Neural cell (in vitro differentiated cells): ENCODE measurements around the gene FXYD1. TPM values are rescaled to one million over a fixed set of nuclear protein-coding genes. Genes with fewer than 3 reads are reported as not detected.

Source experiments
- H2AFZ ChIP-seq: fragments of 200-600, 300-800 bp; sonication (generic), shearing (Covaris generic); 2 replicates; pipeline ENCODE4 v1.6.0; 2014; ENCODE audit warnings: low read depth, mild to moderate bottlenecking, antibody characterized with exemption, low read length, moderate library complexity
- H3F3A ChIP-seq: fragments of 200-600 bp; shearing (Covaris generic); 2 replicates; pipeline ENCODE4 v1.6.1; 2016; ENCODE audit warnings: mild to moderate bottlenecking, moderate library complexity, mixed read lengths, antibody characterized with exemption, low read length; ENCODE audit not compliant: insufficient read depth, poor library complexity, severe bottlenecking
- H3K27ac ChIP-seq: fragments of 200-600, 300-800 bp; sonication (generic), shearing (Covaris generic); 2 replicates; pipeline ENCODE4 v1.5.1; 2014; ENCODE audit warnings: mild to moderate bottlenecking, low read length, moderate library complexity
- H3K27me3 ChIP-seq: fragments of 300-800, 200-600 bp; sonication (generic), shearing (Covaris generic); 2 replicates; pipeline ENCODE4 v1.6.0; 2014; ENCODE audit warnings: mild to moderate bottlenecking, low read depth, low read length, moderate library complexity; ENCODE audit not compliant: insufficient read depth
- H3K36me3 ChIP-seq: fragments of 300-800, 200-600 bp; sonication (generic), shearing (Covaris generic); 2 replicates; pipeline ENCODE4 v1.5.1; 2014; ENCODE audit warnings: mild to moderate bottlenecking, antibody characterized with exemption, low read length, moderate library complexity; ENCODE audit not compliant: insufficient read depth
- H3K4me2 ChIP-seq: fragments of 300-800, 200-600 bp; sonication (generic), shearing (Covaris generic); 2 replicates; pipeline ENCODE4 v1.6.0; 2014; ENCODE audit warnings: mild to moderate bottlenecking, low read length
- H3K4me3 ChIP-seq: fragments of 300-800, 200-600 bp; sonication (generic), shearing (Covaris generic); 2 replicates; pipeline ENCODE4 v1.5.1; 2014; ENCODE audit warnings: mild to moderate bottlenecking, low read length, moderate library complexity
- H3K79me2 ChIP-seq: fragments of 200-600 bp; shearing (Covaris generic); replicated peaks from 2 replicates; pipeline ENCODE4 v1.6.0; 2014; ENCODE audit warnings: mild to moderate bottlenecking, low read length, moderate library complexity; ENCODE audit not compliant: insufficient read depth
- H3K9ac ChIP-seq: fragments of 300-800, 200-600 bp; sonication (generic), shearing (Covaris generic); 2 replicates; pipeline ENCODE4 v1.6.1; 2016; ENCODE audit warnings: mild to moderate bottlenecking, low read length, mixed read lengths
- H3K9me2 ChIP-seq: fragments of 200-600 bp; shearing (Covaris generic); 2 replicates; pipeline ENCODE4 v1.6.1; 2016; ENCODE audit warnings: mild to moderate bottlenecking, low read length, mixed read lengths; ENCODE audit not compliant: insufficient read depth
- H3K9me3 ChIP-seq: fragments of 200-600, 300-800 bp; sonication (generic), shearing (Covaris generic); 2 replicates; pipeline ENCODE4 v1.6.1; 2016; ENCODE audit warnings: mild to moderate bottlenecking, mixed run types, low read length, moderate library complexity, mixed read lengths
- H4K20me1 ChIP-seq: fragments of 200-600 bp; shearing (Covaris generic); 2 replicates; pipeline ENCODE4 v1.6.1; 2016; ENCODE audit warnings: mild to moderate bottlenecking, mixed run types; ENCODE audit not compliant: insufficient read depth
- EP300 ChIP-seq: fragments of 450-650 bp; conservative IDR thresholded peaks from 2 replicates; pipeline ENCODE4 v1.6.1; 2014; ENCODE audit warnings: antibody characterized with exemption, mild to moderate bottlenecking, moderate library complexity; ENCODE audit not compliant: poor library complexity, severe bottlenecking
- EZH2 ChIP-seq: fragments of 200-600, 300-800 bp; shearing (Covaris generic), sonication (generic); IDR thresholded peaks from 2 replicates; pipeline ENCODE4 v1.6.1; 2014; ENCODE audit warnings: antibody characterized with exemption, low read length, borderline replicate concordance, mild to moderate bottlenecking; ENCODE audit not compliant: insufficient read depth, poor library complexity, severe bottlenecking
- POLR2AphosphoS5 ChIP-seq: IDR thresholded peaks from 2 replicates; pipeline ENCODE4 v1.6.1; 2012
- SMC3 ChIP-seq: fragments of 450-650 bp; conservative IDR thresholded peaks from 2 replicates; pipeline ENCODE4 v1.6.1; 2014; ENCODE audit warnings: antibody characterized with exemption, mild to moderate bottlenecking, moderate library complexity; ENCODE audit not compliant: poor library complexity
- TAF1 ChIP-seq: IDR thresholded peaks from 2 replicates; pipeline ENCODE4 v1.6.1; 2012; ENCODE audit warnings: low read depth
- polyA plus RNA-seq: library from polyadenylated mRNA; depleted of rRNA; stranded (reverse); fragments of >200 nt; gene quantifications from 2 replicates; pipeline ENCODE4 v1.2.3, GENCODE V29; 2014
- TF ChIP-seq, protein P1 (sequence below): fragments of 450-650 bp; IDR thresholded peaks from 2 replicates; pipeline ENCODE4 v1.5.1; 2014; ENCODE audit warnings: antibody characterized with exemption, mild to moderate bottlenecking, moderate library complexity; ENCODE audit not compliant: poor library complexity, severe bottlenecking
- TF ChIP-seq, protein P2 (sequence below): IDR thresholded peaks from 2 replicates; pipeline ENCODE4 v1.6.1; 2012; ENCODE audit warnings: borderline replicate concordance

FXYD1 gene
- polyA plus RNA-seq, 1 donor from 2014 or later, result not detected

DNA sequence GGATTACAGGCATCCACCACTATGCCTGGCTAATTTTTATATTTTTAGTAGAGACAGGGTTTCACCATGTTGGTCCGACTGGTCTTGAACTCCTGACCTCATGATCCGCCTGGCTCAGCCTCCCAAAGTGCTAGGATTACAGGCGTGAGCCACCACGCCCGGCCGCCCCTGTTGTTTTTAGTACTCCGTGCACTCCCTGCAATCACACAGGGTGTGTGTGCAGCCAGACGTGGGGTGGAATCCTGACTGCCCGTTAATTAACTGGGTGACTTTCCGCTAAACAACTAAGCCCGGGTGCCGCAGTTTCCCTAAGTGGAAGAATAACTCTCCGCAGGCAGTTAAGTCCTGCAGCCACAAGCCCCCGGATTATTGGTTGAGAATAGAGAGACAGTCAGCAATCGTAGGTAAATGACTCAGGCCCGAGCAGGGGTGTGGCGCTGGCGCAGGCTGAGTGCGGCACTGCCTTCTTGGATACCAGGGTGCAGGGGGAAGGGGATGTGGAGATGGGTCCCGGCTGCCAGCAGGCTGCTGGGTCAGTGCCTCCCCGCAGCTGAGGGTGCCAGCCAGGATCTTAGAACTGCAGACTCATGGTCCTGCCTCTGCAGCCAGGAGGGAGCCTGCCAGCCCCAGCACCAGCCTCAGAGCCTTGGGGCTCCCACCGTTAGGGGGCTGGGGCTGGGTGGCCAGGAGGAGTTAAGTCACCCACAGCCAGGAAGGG lies 29.1 kb upstream of the FXYD1 start:
- Histone ChIP-seq H3K4me3 (no peak overlapping the region), H2AFZ (no peak overlapping the region), H3K79me2 (no peaks in the 10 kb centered on the region), H3K9me2 (no peaks in the 10 kb centered on the region), H3F3A (no peaks in the 10 kb centered on the region), H3K4me2 (no peak overlapping the region), H3K27me3 (no peaks in the 10 kb centered on the region), H3K27ac (no peak overlapping the region), H4K20me1 (no peaks in the 10 kb centered on the region), H3K36me3 (no peaks in the 10 kb centered on the region), H3K9ac (no peak overlapping the region), H3K9me3 (no peaks in the 10 kb centered on the region)
- TF ChIP-seq SMC3 (no peak), EP300 (no peak), EZH2 (no peak), POLR2AphosphoS5 (no peak)
- TF ChIP-seq, protein P1, sequence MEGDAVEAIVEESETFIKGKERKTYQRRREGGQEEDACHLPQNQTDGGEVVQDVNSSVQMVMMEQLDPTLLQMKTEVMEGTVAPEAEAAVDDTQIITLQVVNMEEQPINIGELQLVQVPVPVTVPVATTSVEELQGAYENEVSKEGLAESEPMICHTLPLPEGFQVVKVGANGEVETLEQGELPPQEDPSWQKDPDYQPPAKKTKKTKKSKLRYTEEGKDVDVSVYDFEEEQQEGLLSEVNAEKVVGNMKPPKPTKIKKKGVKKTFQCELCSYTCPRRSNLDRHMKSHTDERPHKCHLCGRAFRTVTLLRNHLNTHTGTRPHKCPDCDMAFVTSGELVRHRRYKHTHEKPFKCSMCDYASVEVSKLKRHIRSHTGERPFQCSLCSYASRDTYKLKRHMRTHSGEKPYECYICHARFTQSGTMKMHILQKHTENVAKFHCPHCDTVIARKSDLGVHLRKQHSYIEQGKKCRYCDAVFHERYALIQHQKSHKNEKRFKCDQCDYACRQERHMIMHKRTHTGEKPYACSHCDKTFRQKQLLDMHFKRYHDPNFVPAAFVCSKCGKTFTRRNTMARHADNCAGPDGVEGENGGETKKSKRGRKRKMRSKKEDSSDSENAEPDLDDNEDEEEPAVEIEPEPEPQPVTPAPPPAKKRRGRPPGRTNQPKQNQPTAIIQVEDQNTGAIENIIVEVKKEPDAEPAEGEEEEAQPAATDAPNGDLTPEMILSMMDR, result no peak
- TF ChIP-seq, protein P2, sequence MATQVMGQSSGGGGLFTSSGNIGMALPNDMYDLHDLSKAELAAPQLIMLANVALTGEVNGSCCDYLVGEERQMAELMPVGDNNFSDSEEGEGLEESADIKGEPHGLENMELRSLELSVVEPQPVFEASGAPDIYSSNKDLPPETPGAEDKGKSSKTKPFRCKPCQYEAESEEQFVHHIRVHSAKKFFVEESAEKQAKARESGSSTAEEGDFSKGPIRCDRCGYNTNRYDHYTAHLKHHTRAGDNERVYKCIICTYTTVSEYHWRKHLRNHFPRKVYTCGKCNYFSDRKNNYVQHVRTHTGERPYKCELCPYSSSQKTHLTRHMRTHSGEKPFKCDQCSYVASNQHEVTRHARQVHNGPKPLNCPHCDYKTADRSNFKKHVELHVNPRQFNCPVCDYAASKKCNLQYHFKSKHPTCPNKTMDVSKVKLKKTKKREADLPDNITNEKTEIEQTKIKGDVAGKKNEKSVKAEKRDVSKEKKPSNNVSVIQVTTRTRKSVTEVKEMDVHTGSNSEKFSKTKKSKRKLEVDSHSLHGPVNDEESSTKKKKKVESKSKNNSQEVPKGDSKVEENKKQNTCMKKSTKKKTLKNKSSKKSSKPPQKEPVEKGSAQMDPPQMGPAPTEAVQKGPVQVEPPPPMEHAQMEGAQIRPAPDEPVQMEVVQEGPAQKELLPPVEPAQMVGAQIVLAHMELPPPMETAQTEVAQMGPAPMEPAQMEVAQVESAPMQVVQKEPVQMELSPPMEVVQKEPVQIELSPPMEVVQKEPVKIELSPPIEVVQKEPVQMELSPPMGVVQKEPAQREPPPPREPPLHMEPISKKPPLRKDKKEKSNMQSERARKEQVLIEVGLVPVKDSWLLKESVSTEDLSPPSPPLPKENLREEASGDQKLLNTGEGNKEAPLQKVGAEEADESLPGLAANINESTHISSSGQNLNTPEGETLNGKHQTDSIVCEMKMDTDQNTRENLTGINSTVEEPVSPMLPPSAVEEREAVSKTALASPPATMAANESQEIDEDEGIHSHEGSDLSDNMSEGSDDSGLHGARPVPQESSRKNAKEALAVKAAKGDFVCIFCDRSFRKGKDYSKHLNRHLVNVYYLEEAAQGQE, result no peak

GRCh38 chr19:35110974-35111373 lies 27.6 kb upstream of the FXYD1 start:
- Histone ChIP-seq H3K9me3 (no peaks in the 10 kb centered on the region), H3K27ac (no peak overlapping the region), H4K20me1 (no peaks in the 10 kb centered on the region), H3K79me2 (no peaks in the 10 kb centered on the region), H3K27me3 (no peaks in the 10 kb centered on the region), H3F3A (no peaks in the 10 kb centered on the region), H3K9ac (no peak overlapping the region), H3K36me3 (no peaks in the 10 kb centered on the region), H3K4me3 (no peak overlapping the region), H3K9me2 (no peaks in the 10 kb centered on the region), H2AFZ (no peak overlapping the region), H3K4me2 (no peak overlapping the region)
- TF ChIP-seq, protein P1, result no peak
- TF ChIP-seq EP300, result no peak
- TF ChIP-seq TAF1, result no peak
- TF ChIP-seq EZH2, result no peak
- TF ChIP-seq, protein P2, result no peak
- no peak for TF ChIP-seq SMC3
